ENCODE results near the gene SLC4A7. TPM values are rescaled to one million over a fixed set of nuclear protein-coding genes. Genes with fewer than 3 reads are reported as not detected.

Gene SLC4A7
- total RNA-seq, 1 donor from 2014 or later, result 12.2 TPM

DNA sequence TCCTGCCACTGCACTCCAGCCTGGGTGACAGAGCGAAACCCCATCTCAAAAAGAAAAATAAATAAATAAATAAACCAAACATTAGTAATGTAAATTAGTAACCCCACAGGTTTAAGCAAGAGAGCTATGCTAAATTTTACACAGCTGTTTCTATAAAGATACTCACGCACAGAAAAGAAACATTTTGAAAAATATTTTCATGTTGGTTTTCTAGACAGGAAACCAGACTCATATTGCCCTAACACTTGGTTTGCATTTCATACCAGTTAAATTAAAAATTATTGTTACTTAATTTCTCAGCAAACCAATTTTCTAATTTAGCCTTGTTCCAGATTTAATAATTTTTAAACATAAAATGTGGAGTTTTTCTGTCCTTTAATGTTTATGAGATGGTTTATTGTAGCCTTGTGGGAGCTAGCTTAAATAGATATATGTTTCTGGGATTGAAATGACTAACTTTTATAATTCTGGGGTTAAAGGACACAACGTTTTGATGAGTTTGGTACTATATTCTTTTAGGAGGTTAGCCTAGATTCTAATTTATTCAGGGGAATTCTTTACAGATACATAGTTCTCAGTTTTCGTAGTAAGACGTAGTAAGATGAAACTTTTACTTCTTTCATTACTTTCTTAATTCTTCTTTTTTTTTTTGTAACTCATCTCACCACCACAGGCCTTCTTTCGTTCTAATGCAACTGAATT is 42.6 kb upstream of the SLC4A7 start:
- H3K27ac ChIP-seq (replicated peaks), result no peak overlapping the region
- no peaks in the 10 kb centered on the region for H3K36me3 ChIP-seq
- intact Hi-C loops (cut with micrococcal nuclease), result no loop called here
- H3K4me3 ChIP-seq, result no peak overlapping the region
- no peaks in the 10 kb centered on the region for H3K27me3 ChIP-seq (ENCODE audit: low read depth)
- H3K4me1 ChIP-seq, result peaks cover 26% of the 10 kb centered on the region
- H3K9me3 ChIP-seq (replicated peaks), result no peaks in the 10 kb centered on the region
- no peak for DNase-seq
- TF ChIP-seq, protein P1, sequence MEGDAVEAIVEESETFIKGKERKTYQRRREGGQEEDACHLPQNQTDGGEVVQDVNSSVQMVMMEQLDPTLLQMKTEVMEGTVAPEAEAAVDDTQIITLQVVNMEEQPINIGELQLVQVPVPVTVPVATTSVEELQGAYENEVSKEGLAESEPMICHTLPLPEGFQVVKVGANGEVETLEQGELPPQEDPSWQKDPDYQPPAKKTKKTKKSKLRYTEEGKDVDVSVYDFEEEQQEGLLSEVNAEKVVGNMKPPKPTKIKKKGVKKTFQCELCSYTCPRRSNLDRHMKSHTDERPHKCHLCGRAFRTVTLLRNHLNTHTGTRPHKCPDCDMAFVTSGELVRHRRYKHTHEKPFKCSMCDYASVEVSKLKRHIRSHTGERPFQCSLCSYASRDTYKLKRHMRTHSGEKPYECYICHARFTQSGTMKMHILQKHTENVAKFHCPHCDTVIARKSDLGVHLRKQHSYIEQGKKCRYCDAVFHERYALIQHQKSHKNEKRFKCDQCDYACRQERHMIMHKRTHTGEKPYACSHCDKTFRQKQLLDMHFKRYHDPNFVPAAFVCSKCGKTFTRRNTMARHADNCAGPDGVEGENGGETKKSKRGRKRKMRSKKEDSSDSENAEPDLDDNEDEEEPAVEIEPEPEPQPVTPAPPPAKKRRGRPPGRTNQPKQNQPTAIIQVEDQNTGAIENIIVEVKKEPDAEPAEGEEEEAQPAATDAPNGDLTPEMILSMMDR (IDR thresholded peaks at IDR 0.05; ENCODE audit: borderline replicate concordance), result no peak

DNA sequence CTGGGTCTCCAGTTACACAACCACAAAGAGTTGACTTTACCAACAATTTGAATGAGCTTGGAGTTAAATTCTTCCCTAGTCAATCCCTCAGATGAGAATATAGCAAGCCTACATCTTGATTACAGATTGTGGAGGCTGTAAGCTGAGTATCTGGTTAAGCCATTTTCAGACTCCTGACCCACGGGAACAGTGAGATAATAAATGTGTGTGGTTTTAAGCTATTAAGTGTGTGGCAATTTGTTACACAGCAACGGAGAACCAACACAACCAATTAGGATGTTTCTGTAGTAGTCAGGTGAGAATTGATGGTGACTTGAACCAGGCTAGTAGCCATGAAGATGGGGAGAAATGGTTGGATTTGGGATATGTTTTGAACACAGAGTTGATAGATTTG is 37.7 kb upstream of the SLC4A7 start:
- TF ChIP-seq, protein P1 (IDR thresholded peaks at IDR 0.05; ENCODE audit: borderline replicate concordance), result no peak
- Histone ChIP-seq H3K9me3 (replicated peaks) (no peaks in the 10 kb centered on the region), H3K27me3 (ENCODE audit: low read depth) (no peaks in the 10 kb centered on the region), H3K36me3 (no peaks in the 10 kb centered on the region), H3K4me3 (no peak overlapping the region), H3K4me1 (peaks cover 35% of the 10 kb centered on the region), H3K27ac (replicated peaks) (peak overlapping the region; percentile 76)
- intact Hi-C loops (cut with micrococcal nuclease), result no loop called here
- no peak for DNase-seq

DNA sequence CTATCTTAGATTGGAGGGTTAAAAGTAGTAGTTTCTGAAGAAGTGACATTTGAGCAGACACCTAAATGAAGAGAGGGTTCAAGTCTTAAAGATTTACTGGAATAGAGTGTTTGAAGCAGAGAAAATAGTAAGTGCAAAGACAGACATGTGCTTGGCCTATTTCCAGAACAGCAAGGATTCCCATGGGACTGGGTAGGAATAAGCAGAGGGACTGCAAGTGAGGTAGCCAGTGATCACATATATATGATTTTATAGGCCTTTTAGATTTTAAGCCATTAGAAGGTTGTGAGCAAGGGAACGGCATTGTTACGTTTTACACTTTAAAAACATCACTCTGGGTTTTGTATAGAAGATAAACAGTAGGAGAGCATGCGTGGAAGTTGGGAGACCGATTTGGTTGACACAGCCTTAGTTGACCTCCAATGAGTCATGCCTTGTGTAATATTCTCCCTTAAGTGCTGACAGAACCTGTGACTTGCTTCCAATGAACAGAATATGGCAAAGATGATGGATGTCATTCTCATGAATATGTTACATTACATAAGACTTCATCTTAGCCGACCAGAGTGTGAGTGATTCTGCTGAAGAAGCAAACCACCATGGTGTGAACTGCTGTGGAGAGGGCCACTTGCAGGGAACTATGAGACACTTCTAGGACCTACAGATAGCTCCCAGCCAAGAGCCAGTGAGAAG is 37.1 kb upstream of the SLC4A7 start:
- no peak for DNase-seq
- intact Hi-C loops (cut with micrococcal nuclease), result no loop called here

DNA sequence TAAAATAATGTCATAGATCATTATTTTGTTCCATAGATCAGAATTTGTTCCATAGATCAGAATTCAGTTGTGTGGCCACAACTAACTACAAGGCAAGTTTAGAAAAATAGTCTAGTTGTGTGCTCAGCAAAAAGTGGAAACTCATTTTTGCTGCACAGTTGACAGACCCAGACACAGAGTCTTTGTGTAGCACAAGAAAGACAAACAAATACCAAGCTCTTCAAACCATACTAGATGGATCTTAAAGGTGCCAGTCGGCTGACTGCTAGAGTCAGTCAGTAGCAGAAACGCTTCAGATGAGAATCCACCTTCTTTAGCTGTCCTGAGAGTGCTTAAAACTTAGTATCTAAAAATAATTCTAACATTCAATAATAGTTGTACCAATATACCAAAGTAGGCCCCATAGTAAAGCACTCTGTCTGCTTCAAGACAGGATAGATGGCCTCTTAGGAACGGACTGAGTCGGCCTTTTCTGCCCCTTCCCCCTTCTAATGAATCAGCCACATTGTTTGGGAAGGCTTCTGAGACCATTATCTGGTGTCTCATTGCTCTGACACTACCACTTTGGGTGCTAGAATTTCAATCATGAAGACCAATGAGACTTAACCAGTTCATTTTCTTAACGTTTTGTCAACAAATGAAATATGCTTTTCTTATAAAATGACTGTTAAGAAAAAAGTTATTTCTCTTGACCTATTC is 27.7 kb upstream of the SLC4A7 start:
- Histone ChIP-seq H3K36me3 (no peaks in the 10 kb centered on the region), H3K4me3 (no peak overlapping the region), H3K4me1 (no peaks in the 10 kb centered on the region), H3K27me3 (ENCODE audit: low read depth) (no peaks in the 10 kb centered on the region), H3K27ac (replicated peaks) (no peak overlapping the region), H3K9me3 (replicated peaks) (no peaks in the 10 kb centered on the region)
- TF ChIP-seq, protein P1 (IDR thresholded peaks at IDR 0.05; ENCODE audit: borderline replicate concordance), result no peak
- DNase-seq, result no peak
- intact Hi-C loops (cut with micrococcal nuclease), result no loop called here

More for the DNA sequence above, 37.1 kb upstream of the SLC4A7 start:
- no peaks in the 10 kb centered on the region for H3K27me3 ChIP-seq (ENCODE audit: low read depth)
- H3K36me3 ChIP-seq, result no peaks in the 10 kb centered on the region
- peaks cover 35% of the 10 kb centered on the region for H3K4me1 ChIP-seq
- peak overlapping the region; percentile 76 for H3K27ac ChIP-seq (replicated peaks)
- H3K9me3 ChIP-seq (replicated peaks), result no peaks in the 10 kb centered on the region
- H3K4me3 ChIP-seq, result no peak overlapping the region
- TF ChIP-seq, protein P1 (IDR thresholded peaks at IDR 0.05; ENCODE audit: borderline replicate concordance), result no peak

DNA sequence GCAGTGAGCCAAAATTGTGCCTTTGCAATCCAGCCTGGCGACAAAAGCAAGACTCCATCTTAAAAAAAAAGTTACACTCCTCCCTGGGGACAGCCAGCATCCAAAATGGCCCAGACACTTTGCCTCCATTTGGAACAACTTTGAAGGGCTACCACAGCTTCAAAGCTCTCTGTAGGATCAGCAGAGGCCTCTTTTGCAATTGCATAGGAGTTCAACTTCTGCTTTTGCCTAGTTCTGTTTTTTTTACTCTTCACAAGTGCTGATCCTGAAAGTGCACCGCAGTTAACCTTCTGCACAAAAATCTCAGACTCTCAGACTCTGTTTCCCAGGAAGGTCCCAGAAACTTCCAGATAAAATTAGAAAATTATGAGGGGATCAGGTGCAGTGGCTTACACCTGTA is 25.2 kb upstream of the SLC4A7 start:
- no peaks in the 10 kb centered on the region for H3K4me1 ChIP-seq
- H3K9me3 ChIP-seq (replicated peaks), result no peaks in the 10 kb centered on the region
- H3K36me3 ChIP-seq, result no peaks in the 10 kb centered on the region
- H3K27ac ChIP-seq (replicated peaks), result no peak overlapping the region
- intact Hi-C loops (cut with micrococcal nuclease), result no loop called here
- H3K4me3 ChIP-seq, result no peak overlapping the region
- no peaks in the 10 kb centered on the region for H3K27me3 ChIP-seq (ENCODE audit: low read depth)
- DNase-seq, result no peak
- TF ChIP-seq, protein P1 (IDR thresholded peaks at IDR 0.05; ENCODE audit: borderline replicate concordance), result no peak
